Kidney (tissue), 14 donors: ENCODE results near the gene GRIA4. TPM values are rescaled to one million over a fixed set of nuclear protein-coding genes. Genes with fewer than 3 reads are reported as not detected.

ENCODE experiments used
- DNase-seq, 5 donors: peaks; one replicate each; pipeline ENCODE4 v3.0.0-alpha.2; 2013 to 2020
- FAIRE-seq: peaks from 2 replicates; lab custom pipeline; 2012; peaks lifted over from hg19 to GRCh38; lab: Jason Lieb, UNC
- H3K27ac ChIP-seq, 2 donors: one replicate each; pipeline ENCODE4 v1.7.0; 2013; ENCODE audit warnings: low read depth in 2 of 2, low read length in 2 of 2, inconsistent platforms in 1 of 2
- H3K27me3 ChIP-seq: one replicate; pipeline ENCODE4 v1.7.1; 2013; ENCODE audit warnings: low read length, inconsistent platforms; ENCODE audit not compliant: control insufficient read depth, insufficient read depth
- H3K36me3 ChIP-seq, 3 donors: one replicate each; pipeline versions ENCODE4 v1.7.0 to v1.7.1; 2013; ENCODE audit warnings: low read length in 3 of 3, control low read depth in 1 of 3, inconsistent platforms in 1 of 3; ENCODE audit not compliant: insufficient read depth in 3 of 3, control insufficient read depth in 2 of 3
- H3K4me1 ChIP-seq, 3 donors: one replicate each; pipeline versions ENCODE4 v1.7.0 to v1.7.1; 2013; ENCODE audit warnings: low read length in 3 of 3, inconsistent platforms in 1 of 3, low read depth in 1 of 3; ENCODE audit not compliant: control insufficient read depth in 2 of 3, insufficient read depth in 2 of 3
- H3K4me3 ChIP-seq, 3 donors: one replicate each; pipeline versions ENCODE4 v1.7.0 to v1.8.1; 2013; ENCODE audit warnings: low read length in 3 of 3, control low read depth in 1 of 3, inconsistent platforms in 1 of 3
- H3K9ac ChIP-seq, 3 donors: one replicate each; pipeline versions ENCODE4 v1.7.0 to v1.7.1; 2013; ENCODE audit warnings: low read length in 3 of 3, control low read depth in 1 of 3, inconsistent platforms in 1 of 3
- H3K9me3 ChIP-seq, 3 donors: one replicate each; pipeline versions ENCODE4 v1.7.0 to v1.7.1; 2013; ENCODE audit warnings: low read length in 3 of 3, control low read depth in 1 of 3, inconsistent platforms in 1 of 3; ENCODE audit not compliant: control insufficient read depth in 2 of 3, insufficient read depth in 1 of 3
- CTCF ChIP-seq: IDR thresholded peaks from 3 replicates; pipeline ENCODE4 v1.5.1; 2012; ENCODE audit warnings: mild to moderate bottlenecking, moderate library complexity, borderline replicate concordance; ENCODE audit not compliant: insufficient read depth; ENCODE audit errors: extremely low read depth
- intact Hi-C: fragments of 100-400 bp; cut with DNase I; formaldehyde crosslinking; loops from one replicate; pipeline ENCODE4 v1.11.1; 2022
- polyA plus RNA-seq: library from polyadenylated mRNA; stranded (reverse); fragments of 350-450 nt; fragmentation: Illumina TruSeq; extraction: RNeasy Lipid Tissue Mini Kit (QIAGEN cat#74804); gene quantifications from one replicate; pipeline ENCODE4 v1.2.3, GENCODE V29; 2014; ENCODE audit warnings: low read depth, low replicate concordance; ENCODE audit not compliant: insufficient read depth
- total RNA-seq: library from RNA; stranded (reverse); fragmentation: NEBNext Ultra II Directional; extraction: Animal tissue kit (Norgen Biotek cat#: 25700); gene quantifications from one replicate; pipeline ENCODE4 v1.2.1, GENCODE V29; 2021
- donor health status: control.
- donor health status: control.
- donor health status: control.
- donor health status: control.
- donor health status: control.
- donor health status: DM: yes; HTN: yes; CAD: no.
- donor health status: Normal renal cell carcinoma (clear cell type).

GRIA4 gene
- total and polyA plus RNA-seq, 2 donors from 2014 or later, result 0.45 TPM; not detected in 1

GRCh38 chr11:105665281-105665680 is 55.4 kb downstream of the GRIA4 start:
- intact Hi-C loops, result no loop called here
- no peaks in the 10 kb centered on the region for H3K27me3 ChIP-seq
- no peak overlapping the region for H3K27ac ChIP-seq
- H3K36me3 ChIP-seq, result no peaks in the 10 kb centered on the region
- H3K9ac ChIP-seq, result no peak overlapping the region
- no peak overlapping the region for H3K4me3 ChIP-seq
- DNase-seq (no peak), FAIRE-seq (no peak)
- TF ChIP-seq CTCF, result no peak
- H3K4me1 ChIP-seq, result no peaks in the 10 kb centered on the region
- H3K9me3 ChIP-seq, result no peaks in the 10 kb centered on the region

- H3K4me1 ChIP-seq, result no peaks in the 10 kb centered on the region
- TF ChIP-seq CTCF, result no peak
- DNase-seq, result no peak
- H3K36me3 ChIP-seq, result no peaks in the 10 kb centered on the region
- no peaks in the 10 kb centered on the region for H3K27me3 ChIP-seq
- no peak overlapping the region for H3K9ac ChIP-seq
- H3K27ac ChIP-seq, result no peak overlapping the region
- no peaks in the 10 kb centered on the region for H3K9me3 ChIP-seq
- intact Hi-C loops, result no loop called here
- H3K4me3 ChIP-seq, result no peak overlapping the region
- no peak for FAIRE-seq
Observed at GRCh38 chr11:105667441-105667840, 57.6 kb downstream of the GRIA4 start.

- intact Hi-C loops, result no loop called here
- no peaks in the 10 kb centered on the region for H3K27me3 ChIP-seq
- FAIRE-seq (no peak), DNase-seq (no peak)
- H3K9me3 ChIP-seq, result no peaks in the 10 kb centered on the region
- H3K4me3 ChIP-seq, result no peak overlapping the region
- TF ChIP-seq CTCF, result no peak
- no peaks in the 10 kb centered on the region for H3K36me3 ChIP-seq
- no peak overlapping the region for H3K27ac ChIP-seq
- H3K9ac ChIP-seq, result no peak overlapping the region
- no peaks in the 10 kb centered on the region for H3K4me1 ChIP-seq
Observed at GRCh38 chr11:105670811-105671210, 60.9 kb downstream of the GRIA4 start.

- no peak for TF ChIP-seq CTCF
- no peaks in the 10 kb centered on the region for H3K9me3 ChIP-seq
- H3K27ac ChIP-seq, result no peak overlapping the region
- H3K4me3 ChIP-seq, result no peak overlapping the region
- DNase-seq (peak in 4 of 5 donors; percentile 34 to 90 (median 80)), FAIRE-seq (no peak)
- intact Hi-C loops, result no loop called here
- H3K27me3 ChIP-seq, result no peaks in the 10 kb centered on the region
- H3K36me3 ChIP-seq, result no peaks in the 10 kb centered on the region
- H3K9ac ChIP-seq, result no peak overlapping the region
- no peaks in the 10 kb centered on the region for H3K4me1 ChIP-seq
Observed at GRCh38 chr11:105673089-105673488, 63.2 kb downstream of the GRIA4 start.
